ENCODE results near the gene TMEM40. TPM values are rescaled to one million over a fixed set of nuclear protein-coding genes. Genes with fewer than 3 reads are reported as not detected.
"Not testable (repeated sequence)": the region's sequence is repeated elsewhere in the genome, so short reads cannot be mapped to it uniquely, and the experiment has no call there.

Gene TMEM40
- total RNA-seq, 1 donor = not detected

DNA sequence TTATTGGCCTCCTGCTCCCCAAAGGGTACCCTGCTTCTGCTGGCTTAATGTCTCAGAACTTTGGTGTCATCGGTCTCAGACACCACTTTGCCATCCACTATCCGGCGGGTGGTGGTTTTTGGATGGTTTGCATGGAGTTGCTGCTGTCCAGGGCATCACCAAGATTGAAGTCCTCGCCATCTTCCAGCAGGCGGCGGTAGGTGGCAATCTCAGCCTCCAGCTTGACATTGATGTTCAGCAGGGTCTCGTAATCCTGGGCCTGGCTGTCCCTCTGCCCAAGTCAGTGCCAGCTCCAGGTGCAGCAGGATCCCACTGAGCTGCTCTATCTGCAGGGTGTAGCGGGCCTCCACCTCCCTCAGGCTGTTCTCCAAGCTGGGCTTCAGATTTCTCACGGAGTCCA, 28.3 kb upstream of the TMEM40 start:
- DNase-seq (ENCODE audit: low read depth) = peak; percentile 33
- TF ChIP-seq, protein P1, sequence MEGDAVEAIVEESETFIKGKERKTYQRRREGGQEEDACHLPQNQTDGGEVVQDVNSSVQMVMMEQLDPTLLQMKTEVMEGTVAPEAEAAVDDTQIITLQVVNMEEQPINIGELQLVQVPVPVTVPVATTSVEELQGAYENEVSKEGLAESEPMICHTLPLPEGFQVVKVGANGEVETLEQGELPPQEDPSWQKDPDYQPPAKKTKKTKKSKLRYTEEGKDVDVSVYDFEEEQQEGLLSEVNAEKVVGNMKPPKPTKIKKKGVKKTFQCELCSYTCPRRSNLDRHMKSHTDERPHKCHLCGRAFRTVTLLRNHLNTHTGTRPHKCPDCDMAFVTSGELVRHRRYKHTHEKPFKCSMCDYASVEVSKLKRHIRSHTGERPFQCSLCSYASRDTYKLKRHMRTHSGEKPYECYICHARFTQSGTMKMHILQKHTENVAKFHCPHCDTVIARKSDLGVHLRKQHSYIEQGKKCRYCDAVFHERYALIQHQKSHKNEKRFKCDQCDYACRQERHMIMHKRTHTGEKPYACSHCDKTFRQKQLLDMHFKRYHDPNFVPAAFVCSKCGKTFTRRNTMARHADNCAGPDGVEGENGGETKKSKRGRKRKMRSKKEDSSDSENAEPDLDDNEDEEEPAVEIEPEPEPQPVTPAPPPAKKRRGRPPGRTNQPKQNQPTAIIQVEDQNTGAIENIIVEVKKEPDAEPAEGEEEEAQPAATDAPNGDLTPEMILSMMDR (IDR thresholded peaks at IDR 0.05; ENCODE audit: insufficient read depth, low read length) = peak; percentile 50
- H3K4me3 ChIP-seq (ENCODE audit: low read depth, low read length) = not testable (repeated sequence)

DNA sequence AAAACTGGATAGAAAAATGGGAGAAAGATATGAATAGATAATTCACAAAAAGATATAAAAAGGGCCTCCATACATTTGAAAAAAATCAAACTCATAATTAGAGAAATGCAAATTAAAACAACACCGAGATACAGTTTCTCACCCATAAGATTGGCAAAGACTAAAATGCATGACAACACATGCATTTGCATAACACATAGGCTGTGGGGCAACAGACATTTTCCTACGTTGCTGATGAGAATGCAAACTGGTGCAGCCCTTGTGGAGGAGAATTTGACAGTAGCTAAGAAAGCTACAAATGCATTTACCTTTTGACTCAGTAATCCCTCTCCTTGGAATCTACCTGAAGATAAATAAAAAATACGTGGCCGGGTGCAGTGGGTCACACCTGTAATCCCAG, 26.0 kb upstream of the TMEM40 start:
- TF ChIP-seq, protein P1 (IDR thresholded peaks at IDR 0.05; ENCODE audit: insufficient read depth, low read length) = no peak
- H3K4me3 ChIP-seq (ENCODE audit: low read depth, low read length) = no peak overlapping the region
- DNase-seq (ENCODE audit: low read depth) = no peak

DNA sequence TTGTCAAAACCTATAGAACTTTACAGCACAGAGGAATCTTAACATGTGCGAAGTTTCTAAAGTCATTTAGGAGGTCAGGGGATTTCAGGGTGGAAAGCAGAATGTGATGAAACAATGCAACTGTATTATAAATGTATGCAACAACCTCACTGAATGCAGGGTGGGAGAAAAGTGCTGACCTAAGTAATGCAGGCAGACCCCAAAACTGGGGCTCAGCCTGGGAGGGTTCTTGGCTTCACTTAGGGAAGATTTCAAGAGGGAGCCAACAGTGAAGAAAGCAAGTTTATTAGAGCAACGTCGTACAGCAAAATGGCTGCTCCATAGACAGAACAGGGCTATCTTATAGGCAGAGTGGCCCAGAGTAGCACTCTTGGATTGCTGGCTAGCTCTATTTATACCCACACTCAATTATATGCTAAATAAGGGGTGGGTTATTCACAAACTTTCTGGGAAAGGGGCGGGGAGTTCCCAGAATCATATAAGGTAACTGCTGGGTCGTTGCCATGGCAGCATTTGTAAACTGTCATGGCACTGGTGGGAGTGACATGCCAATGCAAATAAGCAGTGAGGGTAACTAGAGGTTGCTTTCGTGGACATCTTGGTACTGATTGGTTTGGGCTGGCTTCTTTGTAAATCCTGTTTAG, 23.2 kb upstream of the TMEM40 start:
- H3K4me3 ChIP-seq (ENCODE audit: low read depth, low read length) = no peak overlapping the region
- DNase-seq (ENCODE audit: low read depth) = peak; percentile 47
- TF ChIP-seq, protein P1 (IDR thresholded peaks at IDR 0.05; ENCODE audit: insufficient read depth, low read length) = no peak

DNA sequence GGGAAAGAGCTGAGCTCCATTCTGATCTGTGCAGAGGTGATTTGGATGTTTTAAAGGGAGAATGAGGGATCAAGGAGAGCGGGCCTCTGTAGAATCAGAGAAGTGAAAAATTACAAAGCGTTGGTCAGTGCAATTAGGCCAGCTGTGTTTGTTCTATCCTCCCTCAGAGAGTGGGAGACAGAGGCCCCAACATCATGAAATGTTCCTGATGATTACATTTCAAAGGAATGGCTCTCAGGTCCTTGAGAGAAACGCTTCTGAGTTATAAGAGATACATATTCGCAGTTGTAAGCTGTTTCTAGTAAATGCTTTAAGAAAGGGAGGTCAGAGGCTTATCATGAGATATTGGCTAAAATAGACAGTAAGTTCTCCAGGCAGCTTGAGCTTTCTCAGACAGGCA, 21.7 kb upstream of the TMEM40 start:
- no peak for DNase-seq (ENCODE audit: low read depth)
- TF ChIP-seq, protein P1 (IDR thresholded peaks at IDR 0.05; ENCODE audit: insufficient read depth, low read length) = no peak
- no peak overlapping the region for H3K4me3 ChIP-seq (ENCODE audit: low read depth, low read length)

DNA sequence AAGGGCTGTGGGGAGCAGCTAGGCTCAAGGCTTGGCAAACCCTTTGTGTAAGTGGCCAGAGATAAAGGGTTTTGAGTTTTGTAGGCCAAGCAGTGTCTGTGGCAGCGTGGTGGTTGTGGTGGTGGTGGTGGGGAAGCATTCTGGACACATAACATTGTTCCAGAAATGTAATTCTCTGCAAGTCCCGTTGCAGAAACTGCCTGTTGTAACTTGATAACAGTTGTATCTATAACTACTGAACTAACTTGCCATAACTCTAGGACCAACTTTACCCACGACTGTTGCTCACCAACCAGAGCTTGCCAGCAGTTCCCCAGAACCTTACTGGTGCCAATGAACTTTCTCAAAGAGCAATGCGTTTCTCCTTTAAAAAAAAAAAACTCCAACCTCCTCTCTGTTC, 18.1 kb upstream of the TMEM40 start:
- TF ChIP-seq, protein P1 (IDR thresholded peaks at IDR 0.05; ENCODE audit: insufficient read depth, low read length) = no peak
- DNase-seq (ENCODE audit: low read depth) = no peak
- H3K4me3 ChIP-seq (ENCODE audit: low read depth, low read length) = no peak overlapping the region

DNA sequence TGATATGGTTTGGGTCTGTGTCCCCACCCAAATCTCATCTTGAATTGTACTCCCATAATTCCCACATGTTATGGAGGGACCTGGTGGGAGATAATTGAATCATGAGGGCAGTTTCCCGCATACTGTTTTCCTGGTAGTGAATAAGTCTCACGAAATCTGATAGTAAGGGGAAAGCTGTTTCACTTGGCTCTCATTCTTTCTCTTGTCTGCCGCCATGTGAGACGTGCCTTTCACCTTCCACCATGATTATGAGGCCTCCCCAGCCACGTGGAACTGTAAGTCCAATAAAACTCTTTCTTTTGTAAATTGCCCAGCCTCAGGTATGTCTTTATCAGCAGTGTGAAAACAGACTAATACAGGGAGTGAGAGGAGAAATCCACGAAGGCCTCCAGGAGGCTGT, 16.9 kb upstream of the TMEM40 start:
- H3K4me3 ChIP-seq (ENCODE audit: low read depth, low read length); DNase-seq (ENCODE audit: low read depth): not testable (repeated sequence)

DNA sequence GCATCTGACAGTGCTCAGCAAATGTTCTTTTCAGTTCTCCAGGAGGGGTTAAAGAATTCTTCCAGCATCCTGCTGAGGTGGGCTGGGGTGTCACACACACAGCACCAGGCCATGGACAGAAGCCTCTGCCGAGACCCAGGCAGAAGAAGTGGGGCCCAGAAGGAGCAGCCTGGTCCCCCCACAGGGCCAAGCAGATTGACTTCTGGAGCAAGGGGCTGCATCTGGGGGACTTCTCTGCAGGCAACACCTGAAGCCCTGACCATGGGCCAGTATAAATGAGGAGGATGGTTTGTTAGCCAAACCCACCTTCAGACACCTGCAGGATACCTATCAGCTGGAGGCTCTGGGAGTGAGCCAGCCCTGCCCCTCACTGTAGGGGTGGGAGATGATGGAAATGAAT, 16.2 kb upstream of the TMEM40 start:
- TF ChIP-seq, protein P1 (IDR thresholded peaks at IDR 0.05; ENCODE audit: insufficient read depth, low read length) = no peak
- no peak for DNase-seq (ENCODE audit: low read depth)
- H3K4me3 ChIP-seq (ENCODE audit: low read depth, low read length) = no peak overlapping the region

Measured in fibroblast of the aortic adventitia (primary cell).